ENCODE data around the gene GATA2. TPM values are rescaled to one million over a fixed set of nuclear protein-coding genes. Genes with fewer than 3 reads are reported as not detected.

GATA2 gene
- total and polyA plus RNA-seq, 4 experiments from 2014 or later, result not detected

DNA sequence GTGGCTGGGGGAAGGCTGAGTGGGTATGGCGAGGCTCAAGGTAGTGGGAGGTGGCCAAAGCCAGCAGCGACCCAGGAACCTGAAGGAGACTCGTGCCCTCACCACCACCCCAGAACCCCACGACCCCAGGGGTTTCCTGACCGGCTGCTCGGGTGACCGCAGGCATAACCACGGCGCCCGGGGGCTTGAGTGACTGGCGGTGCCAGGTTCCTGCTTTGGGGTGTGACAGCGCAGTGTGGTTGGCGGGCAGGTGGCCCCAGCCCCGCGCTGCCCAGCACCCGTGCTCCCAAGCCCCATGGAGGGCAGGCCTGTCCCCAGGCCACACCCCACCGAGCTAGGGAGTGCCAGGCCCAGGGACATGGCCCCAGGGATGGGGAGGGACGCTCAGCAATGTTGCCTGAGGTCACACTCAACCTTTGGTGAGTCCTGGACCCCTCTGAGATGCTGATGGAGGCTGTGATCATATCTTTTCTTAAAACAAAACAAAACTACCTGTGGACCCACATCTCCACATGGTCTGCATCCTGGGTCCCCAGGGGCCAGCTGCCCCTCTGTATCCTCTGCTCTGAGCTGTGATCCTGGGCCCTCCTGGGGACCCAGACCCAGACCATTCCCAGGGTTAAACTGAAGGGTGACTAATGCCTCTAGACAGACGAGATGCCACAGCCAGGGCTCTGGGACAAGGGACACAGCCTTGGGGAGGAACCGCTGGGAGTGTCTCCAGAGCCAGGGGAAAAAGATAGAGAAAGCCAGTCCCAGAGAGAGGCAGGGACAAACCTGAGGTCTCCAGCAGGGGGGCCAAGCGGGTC lies 39.3 kb downstream of the GATA2 start:
- ChIA-PET CTCF (ENCODE audit: partially characterized antibody) (no interaction called here), POLR2A (ENCODE audit: partially characterized antibody) (no interaction called here)
- H3K27ac Mint-ChIP-seq, result no peak overlapping the region
- H3K4me1 Mint-ChIP-seq, result peaks cover 3 to 27% (median 7%) of the 10 kb centered on the region in 4 donors
- peaks cover 7 to 27% of the 10 kb centered on the region in 2 donors for H3K27me3 Mint-ChIP-seq
- H3K4me1 ChIP-seq (ENCODE audit: insufficient read depth, low read length), result peaks cover 5% of the 10 kb centered on the region
- intact Hi-C loops (cut with micrococcal nuclease), result no loop called here
- H3K36me3 ChIP-seq (ENCODE audit: insufficient read depth, low read length), result no peaks in the 10 kb centered on the region
- no peak overlapping the region for H3K27ac ChIP-seq (ENCODE audit: low read depth, low read length)
- no peak overlapping the region for H3K4me3 ChIP-seq (ENCODE audit: low read length in 2 of 2)
- peaks cover 0 to 5% (median 1%) of the 10 kb centered on the region in 8 donors for H3K9me3 Mint-ChIP-seq
- no peak overlapping the region for H3K4me3 Mint-ChIP-seq
- no peaks in the 10 kb centered on the region for H3K27me3 ChIP-seq (ENCODE audit: insufficient read depth, low read length)
- DNase-seq, result no peak
- H3K9me3 ChIP-seq (ENCODE audit: control insufficient read depth in 1 of 2, low read length in 2 of 2), result no peaks in the 10 kb centered on the region
- H3K36me3 Mint-ChIP-seq, result peaks cover 1 to 5% of the 10 kb centered on the region in 2 donors

DNA sequence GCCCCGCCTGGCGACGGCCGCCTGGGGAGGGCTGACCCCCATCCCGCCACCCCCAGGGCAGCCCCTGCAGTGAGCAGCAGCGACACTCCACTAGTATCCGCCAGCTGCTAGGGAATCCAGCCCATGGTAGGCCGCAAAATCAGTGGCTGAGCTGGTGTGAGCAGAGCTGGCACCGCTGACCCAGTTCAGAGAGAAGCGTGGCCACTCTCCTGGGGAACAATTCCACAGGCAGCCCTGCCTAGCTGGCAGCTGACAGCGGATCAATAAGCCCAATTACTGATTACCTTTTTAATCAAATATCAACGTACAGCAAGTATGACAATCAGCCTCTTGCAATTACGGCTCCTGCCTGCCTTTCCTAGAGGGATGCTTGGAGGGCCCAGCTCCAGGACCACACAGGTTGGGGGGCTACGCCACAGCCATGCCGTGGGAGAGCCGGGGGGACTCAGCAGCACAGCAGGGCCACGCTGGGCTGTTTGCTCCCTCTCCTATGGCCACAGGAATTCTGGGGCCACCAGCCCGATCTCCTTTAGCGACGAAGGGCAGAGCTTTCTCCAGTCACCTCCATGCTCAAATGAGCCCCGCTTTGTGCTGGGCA lies 40.2 kb downstream of the GATA2 start:
- H3K9me3 ChIP-seq (ENCODE audit: control insufficient read depth in 1 of 2, low read length in 2 of 2), result no peaks in the 10 kb centered on the region
- ChIA-PET POLR2A (ENCODE audit: partially characterized antibody) (no interaction called here), CTCF (ENCODE audit: partially characterized antibody) (no interaction called here)
- peaks cover 13% of the 10 kb centered on the region for H3K4me1 ChIP-seq (ENCODE audit: insufficient read depth, low read length)
- H3K4me3 ChIP-seq (ENCODE audit: low read length in 2 of 2), result no peak overlapping the region
- no peak for DNase-seq
- H3K4me1 Mint-ChIP-seq, result peaks cover 8 to 36% (median 13%) of the 10 kb centered on the region in 4 donors
- peaks cover 0 to 10% (median 7%) of the 10 kb centered on the region in 8 donors for H3K9me3 Mint-ChIP-seq
- H3K36me3 ChIP-seq (ENCODE audit: insufficient read depth, low read length), result no peaks in the 10 kb centered on the region
- H3K27ac ChIP-seq (ENCODE audit: low read depth, low read length), result no peak overlapping the region
- H3K4me3 Mint-ChIP-seq, result no peak overlapping the region
- no peaks in the 10 kb centered on the region for H3K27me3 ChIP-seq (ENCODE audit: insufficient read depth, low read length)
- H3K27ac Mint-ChIP-seq, result no peak overlapping the region
- H3K36me3 Mint-ChIP-seq, result peaks cover 5 to 10% of the 10 kb centered on the region in 2 donors
- peaks cover 7 to 27% of the 10 kb centered on the region in 2 donors for H3K27me3 Mint-ChIP-seq
- intact Hi-C loops (cut with micrococcal nuclease), result no loop called here

DNA sequence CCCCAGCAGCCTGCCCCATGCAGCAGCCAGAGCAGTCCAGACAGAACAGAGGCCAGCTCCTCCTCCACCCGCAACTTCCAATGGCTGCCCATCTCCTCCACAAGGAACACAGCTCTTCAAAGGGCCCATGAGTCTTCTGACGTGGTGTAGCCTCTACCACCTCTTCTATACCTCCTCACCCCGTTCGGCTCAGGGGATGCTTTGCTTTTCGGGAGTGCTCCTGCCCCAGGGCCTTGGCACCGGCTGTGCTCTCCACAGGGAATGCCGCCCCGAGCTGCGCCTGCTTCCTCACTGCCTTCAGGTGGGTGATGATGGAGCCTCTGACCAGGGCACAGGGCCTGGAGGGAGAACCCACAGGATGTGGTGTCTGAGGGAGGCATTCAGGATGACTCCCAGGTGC lies 40.9 kb downstream of the GATA2 start:
- Mint-ChIP-seq H3K9me3 (peaks cover 0 to 14% (median 8%) of the 10 kb centered on the region in 8 donors), H3K36me3 (peaks cover 5 to 10% of the 10 kb centered on the region in 2 donors), H3K27me3 (peaks cover 7 to 27% of the 10 kb centered on the region in 2 donors), H3K4me3 (no peak overlapping the region), H3K27ac (no peak overlapping the region), H3K4me1 (peaks cover 11 to 42% (median 17%) of the 10 kb centered on the region in 4 donors)
- no peak for DNase-seq
- H3K9me3 ChIP-seq (ENCODE audit: control insufficient read depth in 1 of 2, low read length in 2 of 2), result no peaks in the 10 kb centered on the region
- ChIA-PET POLR2A (ENCODE audit: partially characterized antibody) (no interaction called here), CTCF (ENCODE audit: partially characterized antibody) (no interaction called here)
- H3K4me1 ChIP-seq (ENCODE audit: insufficient read depth, low read length), result peaks cover 20% of the 10 kb centered on the region
- H3K27me3 ChIP-seq (ENCODE audit: insufficient read depth, low read length), result no peaks in the 10 kb centered on the region
- no peaks in the 10 kb centered on the region for H3K36me3 ChIP-seq (ENCODE audit: insufficient read depth, low read length)
- H3K4me3 ChIP-seq (ENCODE audit: low read length in 2 of 2), result no peak overlapping the region
- no peak overlapping the region for H3K27ac ChIP-seq (ENCODE audit: low read depth, low read length)
- intact Hi-C loops (cut with micrococcal nuclease), result no loop called here

DNA sequence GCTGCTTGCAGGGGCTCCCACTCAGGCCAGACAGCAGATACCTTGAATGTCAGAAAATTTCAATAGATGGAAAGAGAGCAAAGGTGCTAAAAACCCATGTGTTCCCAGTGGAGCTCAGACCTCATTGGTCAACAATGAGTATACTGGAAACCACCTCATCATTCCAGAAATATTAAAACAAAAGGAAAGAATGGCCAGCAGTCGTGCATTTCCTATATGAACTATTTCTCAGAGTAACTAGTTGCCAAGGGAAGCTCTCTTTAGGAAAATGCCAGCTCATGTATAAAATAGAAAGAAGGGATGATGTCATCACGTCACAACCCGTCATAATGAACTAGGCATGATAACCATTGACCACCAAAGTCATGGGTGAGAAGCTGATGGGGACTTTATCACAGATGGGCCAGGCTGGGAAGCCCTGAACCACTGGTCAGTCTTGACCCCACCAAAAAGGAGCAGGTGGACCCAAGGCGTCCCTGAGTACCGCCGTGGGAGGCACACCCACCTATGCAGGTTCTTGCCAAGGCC lies 43.8 kb downstream of the GATA2 start:
- Histone ChIP-seq H3K9me3 (ENCODE audit: control insufficient read depth in 1 of 2, low read length in 2 of 2) (no peaks in the 10 kb centered on the region), H3K27ac (ENCODE audit: low read depth, low read length) (no peak overlapping the region), H3K36me3 (ENCODE audit: insufficient read depth, low read length) (no peaks in the 10 kb centered on the region), H3K4me3 (ENCODE audit: low read length in 2 of 2) (no peak overlapping the region), H3K27me3 (ENCODE audit: insufficient read depth, low read length) (no peaks in the 10 kb centered on the region), H3K4me1 (ENCODE audit: insufficient read depth, low read length) (peaks cover 20% of the 10 kb centered on the region)
- H3K36me3 Mint-ChIP-seq, result peaks cover 5 to 10% of the 10 kb centered on the region in 2 donors
- peak overlapping the region in 4 of 7 donors; percentile 88 to 93 (median 91) for H3K27ac Mint-ChIP-seq
- H3K9me3 Mint-ChIP-seq, result peaks cover 4 to 19% (median 15%) of the 10 kb centered on the region in 8 donors
- no peak overlapping the region for H3K4me3 Mint-ChIP-seq
- intact Hi-C loops (cut with micrococcal nuclease), result no loop called here
- ChIA-PET POLR2A (ENCODE audit: partially characterized antibody) (no interaction called here), CTCF (ENCODE audit: partially characterized antibody) (interaction anchor here (0.7 to 1.2 kb wide), 2 partner anchors 22 to 27 kb away, joined by 3 to 4 read pairs; no protein-coding TSS in a partner anchor)
- H3K4me1 Mint-ChIP-seq, result peaks cover 13 to 45% (median 18%) of the 10 kb centered on the region in 4 donors
- peaks cover 1 to 8% of the 10 kb centered on the region in 2 donors for H3K27me3 Mint-ChIP-seq
- no peak for DNase-seq

DNA sequence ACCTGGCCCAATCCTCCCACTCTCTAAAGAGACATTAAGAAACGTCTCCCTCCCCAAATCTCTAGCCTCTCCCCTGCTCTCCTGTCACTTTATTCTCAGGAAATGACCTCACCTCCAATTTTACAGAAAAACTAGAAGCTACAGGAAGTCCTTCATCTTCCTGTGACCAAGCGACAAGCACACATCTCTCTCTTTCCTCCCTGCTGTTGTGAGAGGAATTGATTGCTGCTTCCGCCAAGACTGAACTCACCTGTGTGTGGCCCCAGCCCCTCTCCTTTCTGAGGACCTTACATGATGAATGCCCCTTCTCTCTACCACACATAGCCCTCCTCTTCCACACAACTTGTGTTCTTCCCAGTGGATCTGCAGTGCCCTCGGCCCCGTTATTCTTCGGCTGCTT lies 44.5 kb downstream of the GATA2 start:
- H3K9me3 Mint-ChIP-seq, result peaks cover 4 to 19% (median 15%) of the 10 kb centered on the region in 8 donors

DNA sequence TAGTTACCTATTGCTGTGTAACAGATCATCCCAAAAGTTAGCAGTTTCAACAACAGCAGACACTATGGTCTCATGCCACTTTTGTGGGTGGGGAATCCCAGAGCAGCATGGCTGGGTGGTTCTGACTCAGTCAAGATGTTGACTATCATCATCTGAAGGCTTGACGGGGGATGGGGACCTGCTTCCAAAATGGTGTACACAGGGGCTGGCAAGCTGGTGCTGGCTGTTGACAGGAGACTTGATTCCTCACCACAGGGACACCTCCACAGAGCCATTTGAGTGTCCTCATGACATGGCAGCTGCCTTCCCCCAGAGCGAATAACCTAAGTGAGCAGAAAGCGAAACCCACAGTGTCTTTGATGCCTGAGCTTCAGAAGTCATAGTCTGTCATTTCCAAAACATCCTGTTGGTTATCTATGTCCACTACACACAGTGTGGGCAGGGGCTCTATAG lies 45.4 kb downstream of the GATA2 start:
- Histone ChIP-seq H3K4me3 (ENCODE audit: low read length in 2 of 2) (no peak overlapping the region), H3K27ac (ENCODE audit: low read depth, low read length) (no peak overlapping the region), H3K36me3 (ENCODE audit: insufficient read depth, low read length) (no peaks in the 10 kb centered on the region), H3K4me1 (ENCODE audit: insufficient read depth, low read length) (peaks cover 20% of the 10 kb centered on the region), H3K9me3 (ENCODE audit: control insufficient read depth in 1 of 2, low read length in 2 of 2) (no peaks in the 10 kb centered on the region), H3K27me3 (ENCODE audit: insufficient read depth, low read length) (no peaks in the 10 kb centered on the region)
- intact Hi-C loops (cut with micrococcal nuclease), result no loop called here
- ChIA-PET CTCF (ENCODE audit: partially characterized antibody) (no interaction called here), POLR2A (ENCODE audit: partially characterized antibody) (no interaction called here)
- Mint-ChIP-seq H3K36me3 (peaks cover 5 to 10% of the 10 kb centered on the region in 2 donors), H3K27ac (peak overlapping the region in 1 of 7 donors; percentile 15), H3K4me1 (peaks cover 14 to 45% (median 19%) of the 10 kb centered on the region in 4 donors), H3K4me3 (peak overlapping the region in 2 of 8 donors; percentile 0 to 36), H3K9me3 (peaks cover 4 to 19% (median 15%) of the 10 kb centered on the region in 8 donors), H3K27me3 (peaks cover 6 to 10% of the 10 kb centered on the region in 2 donors)
- no peak for DNase-seq

More for the DNA sequence above, 44.5 kb downstream of the GATA2 start:
- no peak overlapping the region for H3K27ac ChIP-seq (ENCODE audit: low read depth, low read length)
- H3K4me3 Mint-ChIP-seq, result peak overlapping the region in 7 of 8 donors; percentile 22 to 82 (median 63)
- no peak overlapping the region for H3K4me3 ChIP-seq (ENCODE audit: low read length in 2 of 2)
- peak overlapping the region; percentile 47 to 94 (median 91) for H3K27ac Mint-ChIP-seq
- peaks cover 20% of the 10 kb centered on the region for H3K4me1 ChIP-seq (ENCODE audit: insufficient read depth, low read length)
- peaks cover 3 to 6% of the 10 kb centered on the region in 2 donors for H3K27me3 Mint-ChIP-seq
- POLR2A ChIA-PET (ENCODE audit: partially characterized antibody), result interaction anchor here (1.0 kb wide), 1 partner anchor 147 kb away, joined by 3 read pairs; no protein-coding TSS in a partner anchor
- CTCF ChIA-PET (ENCODE audit: partially characterized antibody), result interaction anchor here (1.2 kb wide), 1 partner anchor 27 kb away, joined by 4 read pairs; no protein-coding TSS in a partner anchor
- intact Hi-C loops (cut with micrococcal nuclease), result no loop called here
- peak in 4 of 5 donors; percentile 36 to 50 (median 47) for DNase-seq
- no peaks in the 10 kb centered on the region for H3K27me3 ChIP-seq (ENCODE audit: insufficient read depth, low read length)
- peaks cover 5 to 10% of the 10 kb centered on the region in 2 donors for H3K36me3 Mint-ChIP-seq
- no peaks in the 10 kb centered on the region for H3K36me3 ChIP-seq (ENCODE audit: insufficient read depth, low read length)
- no peaks in the 10 kb centered on the region for H3K9me3 ChIP-seq (ENCODE audit: control insufficient read depth in 1 of 2, low read length in 2 of 2)
- peaks cover 14 to 45% (median 19%) of the 10 kb centered on the region in 4 donors for H3K4me1 Mint-ChIP-seq

DNA sequence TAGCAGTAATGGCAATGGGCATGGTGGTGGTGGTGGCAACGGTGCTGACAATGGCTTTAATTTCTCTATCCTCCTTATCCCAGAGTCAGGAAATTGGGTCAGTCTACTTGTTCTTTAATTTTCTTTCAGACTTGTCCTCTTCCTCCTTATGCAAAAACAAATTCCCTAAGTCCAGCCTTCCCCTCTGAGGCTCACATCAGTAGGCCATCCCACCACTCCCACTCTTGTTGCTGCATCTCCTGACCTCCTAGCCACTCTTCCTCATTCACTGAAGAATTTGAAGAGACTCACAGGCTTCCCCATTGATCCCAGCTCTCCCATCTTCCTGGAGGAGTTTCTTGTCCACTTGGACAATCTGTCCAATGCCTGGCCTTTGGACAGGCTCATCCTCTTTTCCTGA lies 46.2 kb downstream of the GATA2 start:
- H3K9me3 ChIP-seq (ENCODE audit: control insufficient read depth in 1 of 2, low read length in 2 of 2), result no peaks in the 10 kb centered on the region
- no peak overlapping the region for H3K27ac ChIP-seq (ENCODE audit: low read depth, low read length)
- no peak overlapping the region for H3K27ac Mint-ChIP-seq
- no peaks in the 10 kb centered on the region for H3K27me3 ChIP-seq (ENCODE audit: insufficient read depth, low read length)
- H3K4me1 Mint-ChIP-seq, result peaks cover 14 to 45% (median 19%) of the 10 kb centered on the region in 4 donors
- DNase-seq, result no peak
- no peak overlapping the region for H3K4me3 Mint-ChIP-seq
- peaks cover 20% of the 10 kb centered on the region for H3K4me1 ChIP-seq (ENCODE audit: insufficient read depth, low read length)
- ChIA-PET POLR2A (ENCODE audit: partially characterized antibody) (no interaction called here), CTCF (ENCODE audit: partially characterized antibody) (no interaction called here)
- H3K36me3 Mint-ChIP-seq, result peaks cover 5 to 10% of the 10 kb centered on the region in 2 donors
- intact Hi-C loops (cut with micrococcal nuclease), result no loop called here
- peaks cover 6 to 8% of the 10 kb centered on the region in 2 donors for H3K27me3 Mint-ChIP-seq
- H3K9me3 Mint-ChIP-seq, result peaks cover 4 to 19% (median 15%) of the 10 kb centered on the region in 8 donors
- no peak overlapping the region for H3K4me3 ChIP-seq (ENCODE audit: low read length in 2 of 2)
- H3K36me3 ChIP-seq (ENCODE audit: insufficient read depth, low read length), result no peaks in the 10 kb centered on the region

Data from CD4-positive, alpha-beta memory T cell (primary cell).